HepG2 (cell line): ENCODE measurements around the gene GRK3. TPM values are rescaled to one million over a fixed set of nuclear protein-coding genes. Genes with fewer than 3 reads are reported as not detected.

Experiments
- ATAC-seq: fragments of 200-7000 bp; cut with Tn5 transposase; 3 replicates; pipeline ENCODE4 v1.9.1; 2020; ENCODE audit warnings: mild to moderate bottlenecking, moderate library complexity
- BruUV-seq: library from RNA; stranded (reverse); fragments of 400-500 nt; replicated peaks from 2 replicates; lab custom pipeline; 2021; lab: Mats Ljungman, UMichigan
- CTCF ChIA-PET: fragments of 300-600 bp; formaldehyde crosslinking; extraction: SDS; loops from one replicate; lab custom pipeline; 2021; ENCODE audit warnings: low total read pairs, inconsistent platforms, low intra/inter-chr PET ratio; lab: Yijun Ruan, JAX
- POLR2A ChIA-PET: fragments of 350-600 bp; sonication (Branson Sonifier 250); formaldehyde crosslinking; loops from one replicate; lab custom pipeline; 2020; ENCODE audit warnings: antibody characterized with exemption, inconsistent platforms; lab: Yijun Ruan, JAX
- DNase-seq: peaks from one replicate; pipeline ENCODE4 v3.0.0-alpha.2; 2015; ENCODE audit warnings: low spot score
- FAIRE-seq: peaks from 3 replicates; lab custom pipeline; 2011; peaks lifted over from hg19 to GRCh38; lab: Jason Lieb, UNC
- H2AFZ ChIP-seq: one replicate; pipeline ENCODE4 v1.6.1; 2011; ENCODE audit warnings: low read length, inconsistent platforms
- H3K27ac ChIP-seq: fragments of 300-600 bp; 3 replicates; pipeline ENCODE4 v1.8.0; 2011; ENCODE audit warnings: mixed run types, mild to moderate bottlenecking, mixed read lengths, low read length, inconsistent platforms; ENCODE audit not compliant: insufficient read depth; ENCODE audit errors: extremely low read length
- H3K27me3 ChIP-seq, 2 experiments: fragments of 200-600 bp in 1 of 2; 2 replicates in 1 of 2; 3 replicates in 1 of 2; pipeline versions ENCODE4 v1.6.0 to v1.8.0; 2011; ENCODE audit warnings: low read length in 2 of 2, mild to moderate bottlenecking in 2 of 2, moderate library complexity in 2 of 2, inconsistent platforms in 1 of 2; ENCODE audit not compliant: insufficient read depth in 2 of 2, control insufficient read depth in 1 of 2
- H3K36me3 ChIP-seq, 2 experiments: fragments of 200-600 bp in 1 of 2; replicated peaks in 1 of 2; 2 replicates in 1 of 2; 3 replicates in 1 of 2; pipeline versions ENCODE4 v1.5.1 to v1.8.0; 2011; ENCODE audit warnings: low read length in 2 of 2, inconsistent platforms in 1 of 2; ENCODE audit not compliant: insufficient read depth in 2 of 2, control insufficient read depth in 1 of 2
- H3K4me1 ChIP-seq: 2 replicates; pipeline ENCODE4 v1.5.1; 2012; ENCODE audit warnings: low read length, inconsistent platforms; ENCODE audit not compliant: insufficient read depth
- H3K4me2 ChIP-seq: 2 replicates; pipeline ENCODE4 v1.6.0; 2011; ENCODE audit warnings: low read depth, low read length, inconsistent platforms
- H3K4me3 ChIP-seq, 3 experiments: fragments of 200-600 bp in 1 of 3; sonication (generic), shearing (Covaris generic) in 1 of 3; replicated peaks in 1 of 3; 2 replicates each; pipeline ENCODE4 v1.5.1; 2011 to 2016; ENCODE audit warnings: low read length in 3 of 3, inconsistent platforms in 2 of 3, low read depth in 2 of 3, mild to moderate bottlenecking in 2 of 3, control low read depth in 1 of 3, mixed read lengths in 1 of 3; ENCODE audit not compliant: insufficient read depth in 1 of 3
- H3K79me2 ChIP-seq: one replicate; pipeline ENCODE4 v1.6.1; 2011; ENCODE audit warnings: low read length, inconsistent platforms; ENCODE audit not compliant: insufficient read depth
- H3K9ac ChIP-seq: 2 replicates; pipeline ENCODE4 v1.6.0; 2011; ENCODE audit warnings: mild to moderate bottlenecking, low read depth, low read length, inconsistent platforms; ENCODE audit not compliant: insufficient read depth
- H3K9me3 ChIP-seq: 2 replicates; pipeline ENCODE4 v1.5.1; 2012; ENCODE audit warnings: mild to moderate bottlenecking, low read length
- H4K20me1 ChIP-seq: 2 replicates; pipeline ENCODE4 v1.6.0; 2011; ENCODE audit warnings: inconsistent platforms, mild to moderate bottlenecking, low read length, moderate library complexity; ENCODE audit not compliant: insufficient read depth
- ARID4A ChIP-seq: sonication (generic); formaldehyde crosslinking; IDR thresholded peaks from 2 replicates; pipeline ENCODE4 v1.5.0; 2020; ENCODE audit warnings: mild to moderate bottlenecking, missing genetic modification reagents, borderline replicate concordance
- ATF7 ChIP-seq, 2 experiments: fragments of 450-650 bp in 1 of 2; sonication (generic) in 1 of 2; formaldehyde crosslinking in 1 of 2; IDR thresholded peaks; 2 replicates each; pipeline versions ENCODE4 v1.4.0 to v1.6.1; 2016 to 2020; ENCODE audit warnings: antibody characterized with exemption in 1 of 2, mild to moderate bottlenecking in 1 of 2, missing genetic modification reagents in 1 of 2
- CHCHD3 ChIP-seq: sonication (generic); formaldehyde crosslinking; IDR thresholded peaks from 2 replicates; pipeline ENCODE4 v1.8.0; 2022; ENCODE audit warnings: mild to moderate bottlenecking, missing genetic modification reagents, moderate library complexity
- CHD2 ChIP-seq: IDR thresholded peaks from 2 replicates; pipeline ENCODE4 v1.6.1; 2011; ENCODE audit warnings: low read depth, low read length, improper control_type of control experiment
- DMTF1 ChIP-seq: sonication (generic); formaldehyde crosslinking; IDR thresholded peaks from 2 replicates; pipeline ENCODE4 v1.4.0; 2020; ENCODE audit warnings: mild to moderate bottlenecking, missing genetic modification reagents
- GATAD2A ChIP-seq: IDR thresholded peaks from 2 replicates; pipeline ENCODE4 v1.6.1; 2016
- GPBP1L1 ChIP-seq: sonication (generic); formaldehyde crosslinking; IDR thresholded peaks from 2 replicates; pipeline ENCODE4 v1.5.0; 2020; ENCODE audit warnings: mild to moderate bottlenecking, missing genetic modification reagents
- HOMEZ ChIP-seq: IDR thresholded peaks from 2 replicates; pipeline ENCODE4 v1.6.1; 2016; ENCODE audit warnings: low read depth
- MAZ ChIP-seq, 2 experiments: sonication (generic) in 1 of 2; formaldehyde crosslinking in 1 of 2; IDR thresholded peaks; 2 replicates each; pipeline versions ENCODE4 v1.5.0 to v1.6.1; 2012 to 2020; ENCODE audit warnings: low read depth in 2 of 2, mild to moderate bottlenecking in 2 of 2, borderline replicate concordance in 1 of 2, improper control_type of control experiment in 1 of 2, low read length in 1 of 2, missing genetic modification reagents in 1 of 2, moderate library complexity in 1 of 2
- PHF21A ChIP-seq: sonication (generic); formaldehyde crosslinking; IDR thresholded peaks from 2 replicates; pipeline ENCODE4 v1.5.0; 2020; ENCODE audit warnings: mild to moderate bottlenecking, missing genetic modification reagents
- SMC3 ChIP-seq: IDR thresholded peaks from 2 replicates; pipeline ENCODE4 v1.6.1; 2011; ENCODE audit warnings: low read length, improper control_type of control experiment
- ZNF547 ChIP-seq: sonication (generic); formaldehyde crosslinking; IDR thresholded peaks from 2 replicates; pipeline ENCODE4 v1.5.1; 2020; ENCODE audit warnings: mild to moderate bottlenecking, missing genetic modification reagents
- WGBS: methylation state at CpG from one replicate; pipeline ENCODE4 v1.1.6; 2017; ENCODE audit warnings: low lambda C conversion rate; 5-methylcytosine and 5-hydroxymethylcytosine counted together
- in situ Hi-C: cut with HindIII; loops from 2 replicates; pipeline ENCODE4 v1.10.0; 2017; ENCODE audit warnings: low pct_unique_long_range_greater_than_20kb; ENCODE audit not compliant: extremely low pct_ligation_motif_present
- intact Hi-C: fragments of 100-400 bp; cut with micrococcal nuclease; formaldehyde crosslinking; loops from one replicate; pipeline ENCODE4 v1.10.0; 2022; ENCODE audit not compliant: unreplicated experiment
- polyA plus RNA-seq, 8 experiments: library from polyadenylated mRNA; depleted of rRNA in 3 of 8; stranded (reverse) in 7 of 8; unstranded in 1 of 8; fragments of >200 nt; fragmentation: Illumina TruSeq in 4 of 8; extraction: Trizol in 4 of 8; gene quantifications; 2 replicates each; pipeline versions ENCODE4 v1.2.1 to v1.2.3, GENCODE V29; 2011 to 2016; ENCODE audit warnings: low read depth in 4 of 8, missing spikeins in 1 of 8, mixed read lengths in 1 of 8; ENCODE audit not compliant: insufficient read depth in 1 of 8
- total RNA-seq, 5 experiments: library from RNA; depleted of rRNA; stranded (reverse); fragments of >200 nt; fragmentation: Illumina TruSeq; extraction: Trizol; gene quantifications; 2 replicates each; pipeline ENCODE4 v1.2.3, GENCODE V29; 2016; ENCODE audit warnings: low read depth in 1 of 5

GRK3 gene
- total and polyA plus RNA-seq, 2 of the 13 experiments (the other 11 are each of a cell fraction or from before 2014, with no cell fraction given): 8.5 to 16.7 TPM

GRCh38 chr22:25650833-25651232 lies 86.4 kb downstream of the GRK3 start (continued):
- no peak for TF ChIP-seq ARID4A
- no peak for TF ChIP-seq ZNF547
- no peak for TF ChIP-seq MAZ (IDR thresholded peaks at IDR 0.05; ENCODE audit: borderline replicate concordance, low read depth, low read length)
- no peak for TF ChIP-seq MAZ (CRISPR knock-in tag; IDR thresholded peaks at IDR 0.05; ENCODE audit: low read depth)
- no peak for TF ChIP-seq CHCHD3 (CRISPR knock-in tag)
- TF ChIP-seq PHF21A: no peak
- no peak for TF ChIP-seq CHD2
- TF ChIP-seq SMC3: no peak

- Histone ChIP-seq H3K27ac (no peak overlapping the region), H3K4me3 (no peak overlapping the region), H3K9ac (no peak overlapping the region), H3K27me3 (no peaks in the 10 kb centered on the region; a peak in 1 of 5 replicates), H4K20me1 (no peaks in the 10 kb centered on the region), H3K4me1 (peaks cover 11% of the 10 kb centered on the region), H2AFZ (no peak overlapping the region), H3K79me2 (no peaks in the 10 kb centered on the region), H3K9me3 (no peaks in the 10 kb centered on the region), H3K36me3 (no peaks in the 10 kb centered on the region), H3K4me2 (no peak overlapping the region)
- no TSS peak for BruUV-seq
- WGBS: 73% methylated on average over 4 of the region's 4 CpGs
- in situ Hi-C loops: no loop called here
- intact Hi-C loops: no loop called here
- ChIA-PET CTCF (no interaction called here), POLR2A (no interaction called here)
- no peak for ATAC-seq
- no peak for DNase-seq
- no peak for FAIRE-seq
- TF ChIP-seq ATF7 (IDR thresholded peaks at IDR 0.05) (peak; percentile 87), ATF7 (CRISPR knock-in tag; IDR thresholded peaks at IDR 0.05) (no peak), DMTF1 (CRISPR knock-in tag) (no peak), GPBP1L1 (no peak), HOMEZ (CRISPR knock-in tag) (peak; percentile 33; the same call in 1 of the 2 replicates), GATAD2A (CRISPR knock-in tag) (0 out of 2 replicates have a peak, but pooled peaks have one; percentile 17)
Observed at GRCh38 chr22:25651332-25652085, 87.0 kb downstream of the GRK3 start.
